H1 (cell line): ENCODE measurements around the gene SGMS1. TPM values are rescaled to one million over a fixed set of nuclear protein-coding genes. Genes with fewer than 3 reads are reported as not detected.

Experiments
- CTCF ChIA-PET: fragments of 300-600 bp; sonication (Branson Sonifier 250); formaldehyde crosslinking; loops from one replicate; lab custom pipeline; 2021; ENCODE audit not compliant: partially characterized antibody; lab: Charles Lee
- POLR2A ChIA-PET: fragments of 300-600 bp; sonication (Branson Sonifier 250); formaldehyde crosslinking; loops from one replicate; lab custom pipeline; 2021; ENCODE audit warnings: inconsistent platforms; ENCODE audit not compliant: partially characterized antibody; lab: Charles Lee
- DNase-seq, 2 experiments: peaks; one replicate each; pipeline versions ENCODE4 v3.0.0 to v3.0.0-alpha.2; 2010 to 2022; ENCODE audit warnings: low spot score in 2 of 2, low read depth in 1 of 2, mixed read lengths in 1 of 2
- FAIRE-seq: peaks from 2 replicates; lab custom pipeline; 2011; peaks lifted over from hg19 to GRCh38; lab: Jason Lieb, UNC
- H2AFZ ChIP-seq: 2 replicates; pipeline ENCODE4 v1.8.1; 2012; ENCODE audit warnings: low read length, inconsistent platforms
- H2AK5ac ChIP-seq: 2 replicates; pipeline ENCODE4 v1.6.1; 2013; ENCODE audit warnings: low read depth, low read length
- H2BK120ac ChIP-seq: replicated peaks from 2 replicates; pipeline ENCODE3; 2013; ENCODE audit warnings: low read depth, low read length, inconsistent platforms
- H2BK12ac ChIP-seq: 2 replicates; pipeline ENCODE4 v1.6.1; 2013; ENCODE audit warnings: low read depth, low read length
- H2BK15ac ChIP-seq: 2 replicates; pipeline ENCODE4 v1.6.1; 2013; ENCODE audit warnings: low read length
- H2BK20ac ChIP-seq: 2 replicates; pipeline ENCODE4 v1.6.1; 2013; ENCODE audit warnings: low read length
- H2BK5ac ChIP-seq: 2 replicates; pipeline ENCODE4 v1.6.1; 2013; ENCODE audit warnings: low read depth, low read length
- H3K14ac ChIP-seq: 2 replicates; pipeline ENCODE4 v1.6.1; 2013; ENCODE audit warnings: inconsistent platforms; ENCODE audit not compliant: insufficient read length
- H3K18ac ChIP-seq: 2 replicates; pipeline ENCODE4 v1.6.1; 2013; ENCODE audit warnings: low read length; ENCODE audit errors: extremely low read depth
- H3K23ac ChIP-seq: 2 replicates; pipeline ENCODE4 v1.6.1; 2013; ENCODE audit warnings: inconsistent platforms; ENCODE audit not compliant: insufficient read length
- H3K23me2 ChIP-seq: 2 replicates; pipeline ENCODE4 v1.6.1; 2013; ENCODE audit warnings: low read depth, low read length
- H3K27ac ChIP-seq: 2 replicates; pipeline ENCODE4 v1.6.1; 2011; ENCODE audit warnings: low read depth, low read length, inconsistent platforms
- H3K27me3 ChIP-seq, 4 experiments: replicated peaks in 1 of 4; 1 replicate in 1 of 4; 2 replicates in 3 of 4; pipeline versions ENCODE4 v1.6.1 to v1.8.1; 2011 to 2013; ENCODE audit warnings: low read length in 3 of 4, mild to moderate bottlenecking in 3 of 4, inconsistent platforms in 2 of 4, mixed read lengths in 2 of 4, moderate library complexity in 1 of 4; ENCODE audit not compliant: control insufficient read depth in 3 of 4, insufficient read depth in 3 of 4; ENCODE audit errors: extremely low read depth in 1 of 4
- H3K36me3 ChIP-seq, 4 experiments: 2 replicates each; pipeline versions ENCODE4 v1.6.1 to v1.8.1; 2011 to 2013; ENCODE audit warnings: mild to moderate bottlenecking in 4 of 4, low read length in 3 of 4, moderate library complexity in 2 of 4, control low read depth in 1 of 4, inconsistent platforms in 1 of 4; ENCODE audit not compliant: insufficient read depth in 4 of 4, control insufficient read depth in 2 of 4
- H3K4ac ChIP-seq: replicated peaks from 2 replicates; pipeline ENCODE3; 2013; ENCODE audit warnings: low read length, low read depth, mixed read lengths, inconsistent platforms; ENCODE audit not compliant: insufficient read length
- H3K4me1 ChIP-seq, 4 experiments: replicated peaks in 1 of 4; 1 replicate in 1 of 4; 2 replicates in 3 of 4; pipeline versions ENCODE4 v1.6.1 to v1.8.1; 2011 to 2013; ENCODE audit warnings: low read length in 3 of 4, inconsistent platforms in 2 of 4, mixed read lengths in 1 of 4; ENCODE audit not compliant: insufficient read depth in 4 of 4, control insufficient read depth in 3 of 4
- H3K4me2 ChIP-seq, 2 experiments: 2 replicates each; pipeline versions ENCODE4 v1.6.1 to v1.8.1; 2011 to 2013; ENCODE audit warnings: low read depth in 2 of 2, low read length in 2 of 2, control low read depth in 1 of 2, inconsistent platforms in 1 of 2, mild to moderate bottlenecking in 1 of 2; ENCODE audit not compliant: insufficient read depth in 1 of 2
- H3K4me3 ChIP-seq, 4 experiments: fragments of 200-600, 300-600 bp in 1 of 4; sonication (generic), shearing (Covaris generic), sonication (Bioruptor Twin) in 1 of 4; 2 replicates each; pipeline versions ENCODE4 v1.5.1 to v1.8.1; 2011 to 2016; ENCODE audit warnings: low read length in 4 of 4, low read depth in 3 of 4, control low read depth in 2 of 4, inconsistent platforms in 2 of 4, mild to moderate bottlenecking in 2 of 4, mixed read lengths in 1 of 4, moderate library complexity in 1 of 4; ENCODE audit not compliant: insufficient read depth in 2 of 4; ENCODE audit errors: extremely low read depth in 1 of 4
- H3K56ac ChIP-seq: replicated peaks from 2 replicates; pipeline ENCODE3; 2013; ENCODE audit warnings: low read depth, mild to moderate bottlenecking, mixed read lengths, low read length, inconsistent platforms; ENCODE audit not compliant: insufficient read length
- H3K79me1 ChIP-seq: 2 replicates; pipeline ENCODE4 v1.6.1; 2013; ENCODE audit warnings: low read depth, low read length, control low read depth
- H3K79me2 ChIP-seq, 2 experiments: 2 replicates each; pipeline versions ENCODE4 v1.6.1 to v1.8.1; 2012 to 2013; ENCODE audit warnings: low read length in 2 of 2, mild to moderate bottlenecking in 2 of 2, inconsistent platforms in 1 of 2; ENCODE audit not compliant: insufficient read depth in 2 of 2, control insufficient read depth in 1 of 2
- H3K9ac ChIP-seq, 4 experiments: replicated peaks in 1 of 4; 1 replicate in 1 of 4; 2 replicates in 3 of 4; pipeline versions ENCODE4 v1.6.1 to v1.8.1; 2011 to 2013; ENCODE audit warnings: low read depth in 3 of 4, low read length in 3 of 4, control low read depth in 2 of 4, mild to moderate bottlenecking in 2 of 4, moderate library complexity in 2 of 4, inconsistent platforms in 1 of 4; ENCODE audit errors: extremely low read depth in 1 of 4
- H3K9me3 ChIP-seq, 2 experiments: 2 replicates each; pipeline versions ENCODE4 v1.6.1 to v1.8.1; 2012 to 2013; ENCODE audit warnings: mild to moderate bottlenecking in 2 of 2, moderate library complexity in 2 of 2, control low read depth in 1 of 2, inconsistent platforms in 1 of 2, low read depth in 1 of 2, low read length in 1 of 2, mixed read lengths in 1 of 2; ENCODE audit not compliant: insufficient read depth in 2 of 2
- H4K20me1 ChIP-seq, 2 experiments: replicated peaks in 1 of 2; 2 replicates each; pipeline versions ENCODE3 to v1.8.1; 2011 to 2013; ENCODE audit warnings: inconsistent platforms in 2 of 2, low read length in 2 of 2, mild to moderate bottlenecking in 1 of 2; ENCODE audit not compliant: insufficient read depth in 2 of 2, control insufficient read depth in 1 of 2
- H4K5ac ChIP-seq: 2 replicates; pipeline ENCODE4 v1.6.1; 2013; ENCODE audit warnings: low read length, low read depth, mixed read lengths, inconsistent platforms; ENCODE audit not compliant: insufficient read length
- H4K8ac ChIP-seq: 2 replicates; pipeline ENCODE4 v1.8.0; 2013; ENCODE audit warnings: mild to moderate bottlenecking, moderate library complexity, low read length, inconsistent platforms; ENCODE audit not compliant: insufficient read depth; ENCODE audit errors: extremely low read depth
- H4K91ac ChIP-seq: replicated peaks from 2 replicates; pipeline ENCODE3; 2013; ENCODE audit warnings: low read length, mixed read lengths, inconsistent platforms; ENCODE audit not compliant: insufficient read length
- CBX8 ChIP-seq: fragments of 300-800, 300-1000 bp; sonication (generic); IDR thresholded peaks from 2 replicates; pipeline ENCODE4 v1.7.1; 2016; ENCODE audit warnings: low read depth, low read length, borderline replicate concordance
- RBBP5 ChIP-seq: IDR thresholded peaks from 2 replicates; pipeline ENCODE4 v1.7.1; 2012; ENCODE audit warnings: low read depth, mild to moderate bottlenecking, inconsistent platforms, low read length, moderate library complexity, borderline replicate concordance
- SIX5 ChIP-seq: IDR thresholded peaks from 2 replicates; pipeline ENCODE4 v1.6.1; 2011; ENCODE audit warnings: mild to moderate bottlenecking, low read depth, low read length
- TBP ChIP-seq: IDR thresholded peaks from 2 replicates; pipeline ENCODE4 v1.6.1; 2011; ENCODE audit warnings: low read depth, low read length, improper control_type of control experiment
- WGBS, 2 experiments: shearing (Covaris generic) in 1 of 2; methylation state at CpG; one replicate each; pipeline versions ENCODE4 v1.1.6 to v1.1.7; 2013 to 2015; ENCODE audit warnings: low lambda C conversion rate in 2 of 2, mixed read lengths in 2 of 2, inconsistent platforms in 1 of 2, low coverage in 1 of 2, missing lambda C conversion rate in 1 of 2; ENCODE audit not compliant: insufficient replicate concordance in 2 of 2, insufficient coverage in 1 of 2, insufficient read length in 1 of 2; ENCODE audit errors: extremely low coverage in 1 of 2, missing lambda C conversion rate in 1 of 2; 5-methylcytosine and 5-hydroxymethylcytosine counted together
- polyA plus RNA-seq, 7 experiments: library from polyadenylated mRNA; depleted of rRNA in 3 of 7; stranded (reverse) in 5 of 7; unstranded in 2 of 7; fragments of >200 nt in 5 of 7; fragments of 200-250 nt in 2 of 7; gene quantifications; 1 replicate in 5 of 7; 2 replicates in 1 of 7; 4 replicates in 1 of 7; pipeline versions ENCODE4 v1.2.1 to v1.2.3, GENCODE V29; 2011 to 2013; ENCODE audit warnings: missing spikeins in 2 of 7, mixed read lengths in 2 of 7
- total RNA-seq: library from RNA; stranded (reverse); fragmentation: NEBNext Ultra II Directional; extraction: Animal tissue kit (Norgen Biotek cat#: 25700); gene quantifications from 2 replicates; pipeline ENCODE4 v1.2.1, GENCODE V29; 2021
- TF ChIP-seq, protein P1 (sequence below): IDR thresholded peaks from 2 replicates; pipeline ENCODE4 v1.6.1; 2012; ENCODE audit warnings: inconsistent platforms

The SGMS1 gene
- total and polyA plus RNA-seq, 2 of the 8 experiments (the other 6 are each of a cell fraction or from before 2014, with no cell fraction given), result 6.0 to 15.6 TPM

DNA sequence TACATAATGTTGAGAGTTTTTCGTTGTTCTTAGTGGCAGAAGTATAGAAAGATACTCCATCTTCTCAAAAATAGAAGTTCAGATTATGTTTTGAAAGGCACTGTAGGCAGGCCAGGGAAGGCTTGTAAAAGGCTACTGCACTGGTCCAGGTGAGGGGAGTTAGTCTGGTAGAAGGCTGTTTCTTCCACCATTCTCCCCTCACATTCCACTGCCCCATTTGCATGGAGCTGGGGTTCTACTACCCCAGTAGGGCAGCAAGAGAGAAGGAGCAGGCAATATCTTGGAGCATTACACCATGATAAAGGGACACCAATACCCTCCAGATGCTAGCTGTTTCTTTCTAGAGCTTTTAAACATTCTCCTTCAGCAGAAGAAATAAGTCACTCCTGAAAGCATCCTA lies 16.5 kb upstream of the SGMS1 start:
- Histone ChIP-seq H4K20me1 (no peaks in the 10 kb centered on the region), H3K23ac (no peak overlapping the region), H3K4ac (no peak overlapping the region), H3K18ac (no peak overlapping the region), H2AFZ (no peak overlapping the region), H3K9ac (no peak overlapping the region), H2BK15ac (no peak overlapping the region), H4K8ac (no peak overlapping the region), H3K27ac (no peak overlapping the region), H3K56ac (no peak overlapping the region), H2BK12ac (no peak overlapping the region), H2BK120ac (no peak overlapping the region), H3K9me3 (no peaks in the 10 kb centered on the region), H3K79me1 (no peaks in the 10 kb centered on the region), H2BK20ac (no peak overlapping the region), H3K27me3 (peaks cover 0 to 1% (median 0%) of the 10 kb centered on the region in 4 experiments; a peak in 1 of 7 replicates), H3K4me3 (no peak overlapping the region), H2BK5ac (no peak overlapping the region), H3K23me2 (no peaks in the 10 kb centered on the region), H3K79me2 (no peaks in the 10 kb centered on the region), H3K14ac (no peak overlapping the region), H3K4me1 (no peaks in the 10 kb centered on the region; a peak in 2 of 7 replicates), H3K36me3 (no peaks in the 10 kb centered on the region), H4K91ac (no peak overlapping the region), H2AK5ac (no peak overlapping the region), H4K5ac (no peak overlapping the region), H3K4me2 (no peak overlapping the region)
- POLR2A ChIA-PET, result interaction anchor here (0.8 kb wide), 1 partner anchor 15 kb away, joined by 4 read pairs; no protein-coding TSS in a partner anchor
- WGBS, 2 experiments, result 83% methylated on average over 1 of the region's 1 CpG; no CpG with 5 or more reads in 1 of the 2 experiments
- CTCF ChIA-PET, result interaction anchor here (0.6 to 1.1 kb wide), 3 partner anchors 13 to 28 kb away, joined by 3 to 5 read pairs (median 4); no protein-coding TSS in a partner anchor
- DNase-seq (no peak), FAIRE-seq (no peak)
- TF ChIP-seq SIX5 (no peak), CBX8 (no peak), RBBP5 (no peak), TBP (no peak)
- TF ChIP-seq, protein P1, sequence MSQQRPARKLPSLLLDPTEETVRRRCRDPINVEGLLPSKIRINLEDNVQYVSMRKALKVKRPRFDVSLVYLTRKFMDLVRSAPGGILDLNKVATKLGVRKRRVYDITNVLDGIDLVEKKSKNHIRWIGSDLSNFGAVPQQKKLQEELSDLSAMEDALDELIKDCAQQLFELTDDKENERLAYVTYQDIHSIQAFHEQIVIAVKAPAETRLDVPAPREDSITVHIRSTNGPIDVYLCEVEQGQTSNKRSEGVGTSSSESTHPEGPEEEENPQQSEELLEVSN, result no peak
